HL-60 (cell line): ENCODE measurements around the gene DPAGT1.

Experiments used
- DNase-seq, 2 experiments: peaks; one replicate each; pipeline ENCODE4 v3.0.0-alpha.2; 2010 to 2020; ENCODE audit warnings: low read depth in 1 of 2, low spot score in 1 of 2
- H3K27ac ChIP-seq: fragments of 250-450 bp; sonication (Bioruptor Pico); replicated peaks from 2 replicates; pipeline ENCODE4 v1.5.1; 2020; ENCODE audit warnings: mild to moderate bottlenecking, moderate library complexity
- H3K27me3 ChIP-seq: fragments of 250-450 bp; sonication (Bioruptor Pico); 2 replicates; pipeline ENCODE4 v1.5.1; 2021; ENCODE audit warnings: mild to moderate bottlenecking, moderate library complexity; ENCODE audit not compliant: insufficient read depth, poor library complexity, severe bottlenecking
- H3K4me3 ChIP-seq: replicated peaks from 2 replicates; pipeline ENCODE4 v1.5.1; 2011; ENCODE audit warnings: mild to moderate bottlenecking, control low read depth, low read length; ENCODE audit not compliant: insufficient read depth
- CTCF ChIP-seq: IDR thresholded peaks from one replicate; pipeline ENCODE4 v1.5.1; 2011; ENCODE audit warnings: low read length, control low read depth, inconsistent platforms; ENCODE audit not compliant: insufficient read depth
- GABPA ChIP-seq: IDR thresholded peaks from 2 replicates; pipeline ENCODE4 v1.6.1; 2012; ENCODE audit warnings: low read depth
- POLR2AphosphoS5 ChIP-seq: IDR thresholded peaks from 2 replicates; pipeline ENCODE4 v1.6.1; 2012; ENCODE audit warnings: low read depth
- REST ChIP-seq: IDR thresholded peaks from 2 replicates; pipeline ENCODE4 v1.6.1; 2012; ENCODE audit warnings: low read depth; ENCODE audit not compliant: insufficient replicate concordance
- SPI1 ChIP-seq: IDR thresholded peaks from 2 replicates; pipeline ENCODE4 v1.6.1; 2012; ENCODE audit warnings: low read depth, mild to moderate bottlenecking, borderline replicate concordance

The DPAGT1 gene

GRCh38 chr11:119108146-119108856 lies 6.6 kb upstream of the DPAGT1 start:
- Histone ChIP-seq H3K27ac (peak overlapping the region; percentile 86), H3K27me3 (no peaks in the 10 kb centered on the region), H3K4me3 (peak overlapping the region; percentile 88)
- DNase-seq: peak in 1 of 2 experiments; percentile 73
- peak; percentile 73 for TF ChIP-seq SPI1
- no peak for TF ChIP-seq POLR2AphosphoS5

- Histone ChIP-seq H3K27ac (peak overlapping the region; percentile 86), H3K27me3 (no peaks in the 10 kb centered on the region), H3K4me3 (peak overlapping the region; percentile 88)
- TF ChIP-seq GABPA (no peak), SPI1 (no peak), REST (no peak), POLR2AphosphoS5 (no peak), CTCF (no peak)
- DNase-seq: no peak
Measured at GRCh38 chr11:119107538-119108145, 6.0 kb upstream of the DPAGT1 start.

GRCh38 chr11:119106564-119107537 lies 5.2 kb upstream of the DPAGT1 start, which contains the start of gene C2CD2L:
TSS of gene C2CD2L (plus strand) at chr11:119107344. CDS start at chr11:119107742, 398 bp downstream.
- TF ChIP-seq POLR2AphosphoS5: peak; percentile 70
- TF ChIP-seq SPI1: peak; percentile 14; the same call in 1 of the 2 replicates
- TF ChIP-seq GABPA: no peak
- TF ChIP-seq CTCF: no peak
- no peak for TF ChIP-seq REST
- H3K27ac ChIP-seq: peak within 1 kb of the TSS; percentile 86

GRCh38 chr11:119103793-119104192 lies 2.1 kb upstream of the DPAGT1 start:
- TF ChIP-seq SPI1: no peak
- TF ChIP-seq POLR2AphosphoS5: no peak
- no peak for TF ChIP-seq GABPA
- no peak for TF ChIP-seq REST
- TF ChIP-seq CTCF: no peak
- Histone ChIP-seq H3K27me3 (no peaks in the 10 kb centered on the region), H3K27ac (no peak overlapping the region), H3K4me3 (no peak overlapping the region)
- DNase-seq: peak in 1 of 2 experiments; percentile 59

More at GRCh38 chr11:119106564-119107537, 5.2 kb upstream of the DPAGT1 start, which contains the start of gene C2CD2L:
- H3K4me3 ChIP-seq: peak within 1 kb of the TSS; percentile 88
- no peaks in the 10 kb centered on the region for H3K27me3 ChIP-seq
- peak; percentile 96 to 97 for DNase-seq
